Stimulated activated naive CD8-positive, alpha-beta T cell treated with anti-CD3 and anti-CD28 coated beads, Interleukin-15, amount 100 ng/mL, for 72 hours (primary cell): ENCODE measurements around the gene RAB14.

Experiments
- ATAC-seq: fragments of 150-1000 bp; cut with Tn5 transposase; 2 replicates; pipeline ENCODE4 v1.10.0; 2021; ENCODE audit warnings: mild to moderate bottlenecking, moderate library complexity
- DNase-seq, 2 donors: peaks; one replicate each; pipeline ENCODE4 v3.0.0; 2021 to 2022
- H3K27ac Mint-ChIP-seq, 2 donors: one replicate each; pipeline ENCODE4 v1.8.0; 2022; ENCODE audit warnings: mild to moderate bottlenecking in 2 of 2, mixed read lengths in 2 of 2, moderate library complexity in 2 of 2
- H3K27me3 Mint-ChIP-seq: one replicate; pipeline ENCODE4 v1.8.0; 2022; ENCODE audit warnings: mixed read lengths
- H3K4me1 Mint-ChIP-seq: one replicate; pipeline ENCODE4 v1.8.0; 2022; ENCODE audit warnings: mild to moderate bottlenecking, mixed read lengths
- H3K4me3 Mint-ChIP-seq, 2 donors: one replicate each; pipeline ENCODE4 v1.8.0; 2022; ENCODE audit warnings: mild to moderate bottlenecking in 2 of 2, mixed read lengths in 2 of 2, moderate library complexity in 1 of 2
- H3K9me3 Mint-ChIP-seq, 2 donors: one replicate each; pipeline ENCODE4 v1.8.0; 2022; ENCODE audit warnings: mixed read lengths in 2 of 2

The RAB14 gene

GRCh38 chr9:121204611-121205010 lies 2.9 kb upstream of the RAB14 start:
- Mint-ChIP-seq H3K27ac (no peak overlapping the region), H3K4me1 (peaks cover 40% of the 10 kb centered on the region), H3K27me3 (no peaks in the 10 kb centered on the region), H3K4me3 (no peak overlapping the region), H3K9me3 (no peaks in the 10 kb centered on the region)
- ATAC-seq (no peak), DNase-seq (no peak)

GRCh38 chr9:121204121-121204520 lies 2.5 kb upstream of the RAB14 start:
- H3K27ac Mint-ChIP-seq, result no peak overlapping the region
- H3K4me3 Mint-ChIP-seq, result no peak overlapping the region
- H3K27me3 Mint-ChIP-seq, result no peaks in the 10 kb centered on the region

GRCh38 chr9:121201045-121201737 lies 478 bp downstream of the RAB14 start:
- Mint-ChIP-seq H3K27me3 (no peaks in the 10 kb centered on the region), H3K4me3 (peak overlapping the region; percentile 96), H3K4me1 (peaks cover 51% of the 10 kb centered on the region), H3K9me3 (no peaks in the 10 kb centered on the region), H3K27ac (peak overlapping the region; percentile 95)
- DNase-seq (peak; percentile 54 to 57), ATAC-seq (peak; percentile 55)

More at GRCh38 chr9:121204121-121204520, 2.5 kb upstream of the RAB14 start:
- H3K4me1 Mint-ChIP-seq, result peaks cover 45% of the 10 kb centered on the region
- DNase-seq, result no peak
- ATAC-seq, result no peak
- no peaks in the 10 kb centered on the region for H3K9me3 Mint-ChIP-seq

- Mint-ChIP-seq H3K27ac (peak overlapping the region; percentile 68 to 93), H3K27me3 (no peaks in the 10 kb centered on the region), H3K4me3 (peak overlapping the region; percentile 96), H3K4me1 (peaks cover 59% of the 10 kb centered on the region), H3K9me3 (no peaks in the 10 kb centered on the region)
- DNase-seq, result no peak
- ATAC-seq, result no peak
Measured at GRCh38 chr9:121200356-121200755, 1.3 kb downstream of the RAB14 start.

GRCh38 chr9:121199921-121200320 lies 1.7 kb downstream of the RAB14 start:
- Mint-ChIP-seq H3K9me3 (no peaks in the 10 kb centered on the region), H3K27ac (peak overlapping the region; percentile 20 to 50), H3K4me1 (peaks cover 63% of the 10 kb centered on the region), H3K4me3 (peak overlapping the region; percentile 96), H3K27me3 (no peaks in the 10 kb centered on the region)
- no peak for ATAC-seq
- DNase-seq, result no peak

- H3K27me3 Mint-ChIP-seq, result no peaks in the 10 kb centered on the region
- no peak for DNase-seq
- H3K4me1 Mint-ChIP-seq, result peaks cover 71% of the 10 kb centered on the region
- H3K27ac Mint-ChIP-seq, result peak overlapping the region in 1 of 2 donors; percentile 48
- no peak for ATAC-seq
- H3K9me3 Mint-ChIP-seq, result no peaks in the 10 kb centered on the region
- peak overlapping the region; percentile 37 to 96 for H3K4me3 Mint-ChIP-seq
Measured at GRCh38 chr9:121198512-121199042, 3.1 kb downstream of the RAB14 start.

- peaks cover 64% of the 10 kb centered on the region for H3K4me1 Mint-ChIP-seq
- ATAC-seq (no peak), DNase-seq (no peak)
- peak overlapping the region; percentile 48 to 64 for H3K4me3 Mint-ChIP-seq
- H3K27me3 Mint-ChIP-seq, result no peaks in the 10 kb centered on the region
- no peak overlapping the region for H3K27ac Mint-ChIP-seq
- H3K9me3 Mint-ChIP-seq, result no peaks in the 10 kb centered on the region
Measured at GRCh38 chr9:121197132-121197531, 4.5 kb downstream of the RAB14 start.

GRCh38 chr9:121196389-121196788 lies 5.3 kb downstream of the RAB14 start:
- DNase-seq, result no peak
- Mint-ChIP-seq H3K27ac (peak overlapping the region in 1 of 2 donors; percentile 30), H3K4me3 (peak overlapping the region; percentile 23 to 37), H3K4me1 (peaks cover 67% of the 10 kb centered on the region), H3K27me3 (no peaks in the 10 kb centered on the region), H3K9me3 (no peaks in the 10 kb centered on the region)
- ATAC-seq, result peak; percentile 61

GRCh38 chr9:121194730-121195129 lies 6.9 kb downstream of the RAB14 start:
- no peak for ATAC-seq
- H3K27ac Mint-ChIP-seq, result no peak overlapping the region
- no peak for DNase-seq
- no peaks in the 10 kb centered on the region for H3K9me3 Mint-ChIP-seq
- no peaks in the 10 kb centered on the region for H3K27me3 Mint-ChIP-seq
- H3K4me3 Mint-ChIP-seq, result peak overlapping the region in 1 of 2 donors; percentile 9
- H3K4me1 Mint-ChIP-seq, result peaks cover 74% of the 10 kb centered on the region

- H3K27ac Mint-ChIP-seq, result no peak overlapping the region
- H3K27me3 Mint-ChIP-seq, result no peaks in the 10 kb centered on the region
- peaks cover 60% of the 10 kb centered on the region for H3K4me1 Mint-ChIP-seq
- DNase-seq (no peak), ATAC-seq (no peak)
- H3K9me3 Mint-ChIP-seq, result no peaks in the 10 kb centered on the region
- no peak overlapping the region for H3K4me3 Mint-ChIP-seq
Measured at GRCh38 chr9:121192959-121193640, 8.6 kb downstream of the RAB14 start.

- H3K4me3 Mint-ChIP-seq, result no peak overlapping the region
- no peak overlapping the region for H3K27ac Mint-ChIP-seq
- no peaks in the 10 kb centered on the region for H3K27me3 Mint-ChIP-seq
- H3K4me1 Mint-ChIP-seq, result peaks cover 60% of the 10 kb centered on the region
- H3K9me3 Mint-ChIP-seq, result no peaks in the 10 kb centered on the region
- ATAC-seq (peak; percentile 33), DNase-seq (no peak)
Measured at GRCh38 chr9:121192518-121192917, 9.2 kb downstream of the RAB14 start.

- DNase-seq (no peak), ATAC-seq (no peak)
- Mint-ChIP-seq H3K27ac (peak overlapping the region in 1 of 2 donors; percentile 9), H3K4me3 (no peak overlapping the region), H3K9me3 (no peaks in the 10 kb centered on the region), H3K27me3 (no peaks in the 10 kb centered on the region), H3K4me1 (peaks cover 58% of the 10 kb centered on the region)
Measured at GRCh38 chr9:121191235-121191634, 10.4 kb downstream of the RAB14 start.

- H3K27me3 Mint-ChIP-seq, result no peaks in the 10 kb centered on the region
- DNase-seq (no peak), ATAC-seq (no peak)
- H3K4me3 Mint-ChIP-seq, result no peak overlapping the region
- peaks cover 58% of the 10 kb centered on the region for H3K4me1 Mint-ChIP-seq
- H3K27ac Mint-ChIP-seq, result no peak overlapping the region
- no peaks in the 10 kb centered on the region for H3K9me3 Mint-ChIP-seq
Measured at GRCh38 chr9:121189660-121190059, 12.0 kb downstream of the RAB14 start.

GRCh38 chr9:121189006-121189405 lies 12.7 kb downstream of the RAB14 start:
- ATAC-seq (no peak), DNase-seq (no peak)
- Mint-ChIP-seq H3K9me3 (no peaks in the 10 kb centered on the region), H3K4me1 (peaks cover 60% of the 10 kb centered on the region), H3K27ac (no peak overlapping the region), H3K27me3 (no peaks in the 10 kb centered on the region), H3K4me3 (no peak overlapping the region)

GRCh38 chr9:121187636-121188305 lies 13.9 kb downstream of the RAB14 start:
- no peak for ATAC-seq
- peaks cover 66% of the 10 kb centered on the region for H3K4me1 Mint-ChIP-seq
- DNase-seq, result no peak
- H3K27me3 Mint-ChIP-seq, result no peaks in the 10 kb centered on the region
- H3K9me3 Mint-ChIP-seq, result no peaks in the 10 kb centered on the region
- H3K4me3 Mint-ChIP-seq, result no peak overlapping the region
- H3K27ac Mint-ChIP-seq, result peak overlapping the region; percentile 6 to 88
